ENCODE results near the gene DPM1.

Gene DPM1

DNA sequence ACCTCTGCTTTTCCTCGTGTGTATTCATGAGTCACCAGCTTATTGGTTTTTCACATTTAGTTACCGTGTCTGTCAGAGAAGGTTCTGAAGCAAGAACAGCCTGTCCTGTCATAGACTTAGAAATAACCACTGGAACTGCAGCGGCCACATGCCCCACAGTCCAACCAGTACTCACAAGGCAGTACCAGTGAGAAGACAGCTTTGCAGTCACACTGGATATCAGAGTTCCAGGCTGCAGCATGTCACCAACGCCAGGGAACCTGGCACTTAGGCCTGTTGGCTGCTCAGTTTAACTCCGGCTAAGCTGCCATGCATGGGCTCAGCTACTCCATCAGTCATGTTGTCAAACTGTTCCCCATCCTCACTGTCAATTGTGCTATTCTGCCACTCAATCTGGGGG, 67.2 kb downstream of the DPM1 start:
- DNase-seq (ENCODE audit: low read depth), result no peak
- no peak overlapping the region for H3K4me3 ChIP-seq (ENCODE audit: low read depth, low read length)
- TF ChIP-seq POLR2A (IDR thresholded peaks at IDR 0.05; ENCODE audit: extremely low read depth, insufficient read length), result no peak
- no peak for TF ChIP-seq CTCF (IDR thresholded peaks at IDR 0.05; ENCODE audit: low read depth, low read length)
- TF ChIP-seq MYC (IDR thresholded peaks at IDR 0.05; ENCODE audit: low read depth, low read length), result no peak
- TF ChIP-seq, protein P1, sequence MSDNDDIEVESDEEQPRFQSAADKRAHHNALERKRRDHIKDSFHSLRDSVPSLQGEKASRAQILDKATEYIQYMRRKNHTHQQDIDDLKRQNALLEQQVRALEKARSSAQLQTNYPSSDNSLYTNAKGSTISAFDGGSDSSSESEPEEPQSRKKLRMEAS (IDR thresholded peaks at IDR 0.05; ENCODE audit: low read depth, low read length), result no peak

GRCh38 chr20:50887576-50887975, 70.8 kb downstream of the DPM1 start:
- H3K4me3 ChIP-seq (ENCODE audit: low read depth, low read length), result no peak overlapping the region
- DNase-seq (ENCODE audit: low read depth), result no peak
- no peak for TF ChIP-seq MYC (IDR thresholded peaks at IDR 0.05; ENCODE audit: low read depth, low read length)
- TF ChIP-seq, protein P1 (IDR thresholded peaks at IDR 0.05; ENCODE audit: low read depth, low read length), result no peak
- TF ChIP-seq CTCF (IDR thresholded peaks at IDR 0.05; ENCODE audit: low read depth, low read length), result no peak
- no peak for TF ChIP-seq POLR2A (IDR thresholded peaks at IDR 0.05; ENCODE audit: extremely low read depth, insufficient read length)

DNA sequence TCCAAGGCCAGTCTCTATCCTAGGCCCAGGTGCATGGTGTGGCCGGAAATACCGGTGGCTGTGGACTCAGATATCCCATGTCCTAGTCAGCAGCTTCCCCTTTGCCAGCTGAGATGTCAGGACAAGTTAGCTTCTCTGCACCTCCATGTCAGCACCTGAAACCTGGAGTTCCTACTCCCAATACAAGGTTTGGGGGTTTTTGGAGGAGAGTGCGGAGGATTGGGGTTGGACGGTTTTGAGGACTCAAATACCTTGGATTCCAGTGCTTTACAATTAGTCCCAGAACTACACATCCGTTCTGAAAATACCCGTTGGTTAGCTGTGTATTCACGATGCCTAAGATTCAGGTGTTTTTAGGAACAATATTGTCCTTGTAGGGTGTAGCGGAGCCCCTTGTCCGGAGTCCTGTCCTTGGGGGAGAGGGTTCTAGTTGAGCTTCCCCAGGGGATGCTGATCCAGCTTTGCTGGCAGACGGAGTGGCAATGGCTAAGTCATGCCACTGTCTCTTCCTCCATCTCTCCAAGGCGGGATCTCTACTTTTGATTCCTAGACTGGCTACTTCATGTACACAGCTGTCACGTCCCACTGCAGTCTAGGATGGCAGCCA, 72.0 kb downstream of the DPM1 start:
- peak; percentile 24 for DNase-seq (ENCODE audit: low read depth)
- no peak overlapping the region for H3K4me3 ChIP-seq (ENCODE audit: low read depth, low read length)
- TF ChIP-seq MYC (IDR thresholded peaks at IDR 0.05; ENCODE audit: low read depth, low read length), result no peak
- TF ChIP-seq POLR2A (IDR thresholded peaks at IDR 0.05; ENCODE audit: extremely low read depth, insufficient read length), result no peak
- TF ChIP-seq, protein P1 (IDR thresholded peaks at IDR 0.05; ENCODE audit: low read depth, low read length), result no peak
- TF ChIP-seq CTCF (IDR thresholded peaks at IDR 0.05; ENCODE audit: low read depth, low read length), result no peak

- no peak overlapping the region for H3K4me3 ChIP-seq (ENCODE audit: low read depth, low read length)
- TF ChIP-seq MYC (IDR thresholded peaks at IDR 0.05; ENCODE audit: low read depth, low read length) (no peak), CTCF (IDR thresholded peaks at IDR 0.05; ENCODE audit: low read depth, low read length) (no peak), POLR2A (IDR thresholded peaks at IDR 0.05; ENCODE audit: extremely low read depth, insufficient read length) (no peak)
- TF ChIP-seq, protein P1 (IDR thresholded peaks at IDR 0.05; ENCODE audit: low read depth, low read length), result no peak
- no peak for DNase-seq (ENCODE audit: low read depth)
These were observed 72.6 kb downstream of the DPM1 start for GRCh38 chr20:50885781-50886180.

- no peak overlapping the region for H3K4me3 ChIP-seq (ENCODE audit: low read depth, low read length)
- TF ChIP-seq POLR2A (IDR thresholded peaks at IDR 0.05; ENCODE audit: extremely low read depth, insufficient read length) (no peak), CTCF (IDR thresholded peaks at IDR 0.05; ENCODE audit: low read depth, low read length) (no peak), MYC (IDR thresholded peaks at IDR 0.05; ENCODE audit: low read depth, low read length) (no peak)
- TF ChIP-seq, protein P1 (IDR thresholded peaks at IDR 0.05; ENCODE audit: low read depth, low read length), result no peak
- no peak for DNase-seq (ENCODE audit: low read depth)
These were observed 73.3 kb downstream of the DPM1 start for GRCh38 chr20:50885068-50885467.
